ENCODE measurements around the gene CLCN1.

- TF ChIP-seq CTCF (conservative IDR thresholded peaks at IDR 0.05; ENCODE audit: low read depth, low read length) (no peak), EZH2 (IDR thresholded peaks at IDR 0.05; ENCODE audit: borderline replicate concordance, low read depth, low read length, poor library complexity, severe bottlenecking) (no peak)
Observed at GRCh38 chr7:143290293-143290692, 25.6 kb upstream of the CLCN1 start.

Measured in A673 (cell line).